Karpas-422 (cell line): ENCODE data around the gene AMOTL1. TPM values are rescaled to one million over a fixed set of nuclear protein-coding genes. Genes with fewer than 3 reads are reported as not detected.
A peak's percentile ranks its signal among the peaks of the same experiment; 100 is the strongest.

Experiments used
- DNase-seq: peaks from one replicate; pipeline ENCODE4 v3.0.0-alpha.2; 2015
- H2AFZ ChIP-seq: fragments of 200-600 bp; sonication (generic); 2 replicates; pipeline ENCODE4 v1.6.1; 2014; ENCODE audit warnings: antibody characterized with exemption, low read length, mixed read lengths
- H3K27ac ChIP-seq: fragments of 200-600 bp; sonication (generic); 2 replicates; pipeline ENCODE4 v1.5.1; 2014; ENCODE audit warnings: mild to moderate bottlenecking, low read length, moderate library complexity
- H3K27me3 ChIP-seq: fragments of 200-600 bp; sonication (generic); 2 replicates; pipeline ENCODE4 v1.6.1; 2014; ENCODE audit warnings: low read length, mixed read lengths
- H3K36me3 ChIP-seq: fragments of 200-600 bp; sonication (generic); 2 replicates; pipeline ENCODE4 v1.6.1; 2014; ENCODE audit warnings: low read length, mixed read lengths; ENCODE audit not compliant: insufficient read depth
- H3K4me1 ChIP-seq: fragments of 200-600 bp; sonication (generic); 2 replicates; pipeline ENCODE4 v1.6.1; 2014; ENCODE audit warnings: mild to moderate bottlenecking, low read length, mixed read lengths
- H3K4me2 ChIP-seq: fragments of 200-600 bp; sonication (generic); 2 replicates; pipeline ENCODE4 v1.6.1; 2014; ENCODE audit warnings: low read length, low read depth, mild to moderate bottlenecking; ENCODE audit not compliant: poor library complexity, severe bottlenecking
- H3K4me3 ChIP-seq: fragments of 200-600 bp; sonication (generic); 2 replicates; pipeline ENCODE4 v1.5.1; 2014; ENCODE audit warnings: mild to moderate bottlenecking, antibody characterized with exemption, low read length, mixed read lengths
- H3K79me2 ChIP-seq: fragments of 200-600 bp; sonication (generic); 2 replicates; pipeline ENCODE4 v1.6.1; 2014; ENCODE audit warnings: mild to moderate bottlenecking, low read length, mixed read lengths
- H3K9ac ChIP-seq: fragments of 200-600 bp; sonication (generic); 2 replicates; pipeline ENCODE4 v1.6.0; 2014; ENCODE audit warnings: low read length
- H3K9me2 ChIP-seq: fragments of 200-600 bp; sonication (generic), shearing (Covaris generic); replicated peaks from 2 replicates; pipeline ENCODE4 v1.6.0; 2014; ENCODE audit warnings: mild to moderate bottlenecking, low read length, moderate library complexity; ENCODE audit not compliant: insufficient read depth
- H3K9me3 ChIP-seq: fragments of 300-700, 200-600 bp; sonication (generic); 2 replicates; pipeline ENCODE4 v1.6.1; 2014; ENCODE audit warnings: low read length, mixed read lengths
- H4K20me1 ChIP-seq: fragments of 200-600 bp; sonication (generic); 2 replicates; pipeline ENCODE4 v1.6.1; 2014; ENCODE audit warnings: mild to moderate bottlenecking, antibody characterized with exemption, low read length, low read depth; ENCODE audit not compliant: insufficient read depth
- total RNA-seq: library from RNA; depleted of rRNA; stranded (reverse); fragments of >200 nt; shearing (Covaris generic); gene quantifications from 2 replicates; pipeline ENCODE4 v1.2.3, GENCODE V29; 2014; ENCODE audit warnings: low replicate concordance

The AMOTL1 gene
- total RNA-seq, 1 experiment from 2014 or later: 0.04 TPM

GRCh38 chr11:94888204-94888603, 120.0 kb downstream of the AMOTL1 start:
- Histone ChIP-seq H3K36me3 (no peaks in the 10 kb centered on the region), H3K79me2 (no peaks in the 10 kb centered on the region), H2AFZ (no peak overlapping the region)

GRCh38 chr11:94895451-94895850, 127.3 kb downstream of the AMOTL1 start:
- H3K27me3 ChIP-seq: peaks cover 3% of the 10 kb centered on the region; the same call in 1 of the 2 replicates
- H3K4me1 ChIP-seq: no peaks in the 10 kb centered on the region
- H3K4me2 ChIP-seq: no peak overlapping the region
- no peaks in the 10 kb centered on the region for H4K20me1 ChIP-seq
- no peak overlapping the region for H3K9ac ChIP-seq
- H3K9me3 ChIP-seq: peaks cover 25% of the 10 kb centered on the region
- no peak overlapping the region for H3K27ac ChIP-seq
- H3K9me2 ChIP-seq: no peaks in the 10 kb centered on the region
- no peaks in the 10 kb centered on the region for H3K79me2 ChIP-seq
- H2AFZ ChIP-seq: no peak overlapping the region
- DNase-seq: no peak
- H3K4me3 ChIP-seq: no peak overlapping the region
- no peaks in the 10 kb centered on the region for H3K36me3 ChIP-seq

More at GRCh38 chr11:94888204-94888603, 120.0 kb downstream of the AMOTL1 start:
- Histone ChIP-seq H3K27ac (no peak overlapping the region), H3K27me3 (peaks cover 3% of the 10 kb centered on the region; the same call in 1 of the 2 replicates), H3K9me3 (peaks cover 16% of the 10 kb centered on the region), H3K4me3 (no peak overlapping the region), H3K9ac (no peak overlapping the region), H4K20me1 (no peaks in the 10 kb centered on the region), H3K4me1 (no peaks in the 10 kb centered on the region), H3K4me2 (no peak overlapping the region), H3K9me2 (no peaks in the 10 kb centered on the region)
- DNase-seq: no peak

GRCh38 chr11:94895971-94896370, 127.8 kb downstream of the AMOTL1 start:
- no peaks in the 10 kb centered on the region for H3K4me1 ChIP-seq
- H3K79me2 ChIP-seq: no peaks in the 10 kb centered on the region
- H3K9ac ChIP-seq: no peak overlapping the region
- peaks cover 3% of the 10 kb centered on the region; the same call in 1 of the 2 replicates for H3K27me3 ChIP-seq
- H3K27ac ChIP-seq: no peak overlapping the region
- H3K9me2 ChIP-seq: no peaks in the 10 kb centered on the region
- no peak overlapping the region for H2AFZ ChIP-seq
- peaks cover 25% of the 10 kb centered on the region for H3K9me3 ChIP-seq
- no peaks in the 10 kb centered on the region for H4K20me1 ChIP-seq
- H3K4me3 ChIP-seq: no peak overlapping the region
- H3K4me2 ChIP-seq: no peak overlapping the region
- H3K36me3 ChIP-seq: no peaks in the 10 kb centered on the region
- DNase-seq: no peak

GRCh38 chr11:94897330-94897768, 129.2 kb downstream of the AMOTL1 start:
- peaks cover 3% of the 10 kb centered on the region; the same call in 1 of the 2 replicates for H3K27me3 ChIP-seq
- H3K79me2 ChIP-seq: no peaks in the 10 kb centered on the region
- no peaks in the 10 kb centered on the region for H3K36me3 ChIP-seq
- DNase-seq: peak; percentile 89
- H3K9me3 ChIP-seq: peaks cover 18% of the 10 kb centered on the region
- no peak overlapping the region for H3K9ac ChIP-seq
- H3K4me3 ChIP-seq: no peak overlapping the region
- no peaks in the 10 kb centered on the region for H3K9me2 ChIP-seq
- no peak overlapping the region for H2AFZ ChIP-seq
- no peaks in the 10 kb centered on the region for H3K4me1 ChIP-seq
- H3K4me2 ChIP-seq: no peak overlapping the region
- no peaks in the 10 kb centered on the region for H4K20me1 ChIP-seq
- H3K27ac ChIP-seq: no peak overlapping the region

- Histone ChIP-seq H3K4me2 (no peak overlapping the region), H3K9me2 (no peaks in the 10 kb centered on the region), H3K27ac (no peak overlapping the region), H3K36me3 (no peaks in the 10 kb centered on the region), H3K4me1 (no peaks in the 10 kb centered on the region), H2AFZ (no peak overlapping the region), H3K9me3 (no peaks in the 10 kb centered on the region), H4K20me1 (no peaks in the 10 kb centered on the region), H3K79me2 (no peaks in the 10 kb centered on the region), H3K9ac (no peak overlapping the region), H3K27me3 (no peaks in the 10 kb centered on the region), H3K4me3 (no peak overlapping the region)
- no peak for DNase-seq
Observed at GRCh38 chr11:94907226-94907625, 139.1 kb downstream of the AMOTL1 start.

- Histone ChIP-seq H3K9ac (no peak overlapping the region), H3K4me2 (no peak overlapping the region), H3K27me3 (0 out of 2 replicates have a peak, but pooled peaks cover 3% of the 10 kb centered on the region), H3K79me2 (no peaks in the 10 kb centered on the region), H3K36me3 (no peaks in the 10 kb centered on the region), H3K4me3 (no peak overlapping the region), H3K9me3 (no peaks in the 10 kb centered on the region), H3K9me2 (no peaks in the 10 kb centered on the region), H3K27ac (no peak overlapping the region), H3K4me1 (no peaks in the 10 kb centered on the region), H4K20me1 (no peaks in the 10 kb centered on the region), H2AFZ (no peak overlapping the region)
- no peak for DNase-seq
Observed at GRCh38 chr11:94909371-94909820, 141.2 kb downstream of the AMOTL1 start.

GRCh38 chr11:94910270-94910669, 142.1 kb downstream of the AMOTL1 start:
- H3K79me2 ChIP-seq: no peaks in the 10 kb centered on the region
- H2AFZ ChIP-seq: no peak overlapping the region
- no peak overlapping the region for H3K9ac ChIP-seq
- H3K4me3 ChIP-seq: no peak overlapping the region
- no peaks in the 10 kb centered on the region for H3K9me2 ChIP-seq
- H3K9me3 ChIP-seq: no peaks in the 10 kb centered on the region
- H3K4me2 ChIP-seq: no peak overlapping the region
- H4K20me1 ChIP-seq: no peaks in the 10 kb centered on the region
- H3K4me1 ChIP-seq: no peaks in the 10 kb centered on the region
- no peaks in the 10 kb centered on the region for H3K36me3 ChIP-seq
- no peak for DNase-seq
- H3K27ac ChIP-seq: no peak overlapping the region
- H3K27me3 ChIP-seq: 0 out of 2 replicates have a peak, but pooled peaks cover 3% of the 10 kb centered on the region

- no peak overlapping the region for H3K4me2 ChIP-seq
- H3K27me3 ChIP-seq: 0 out of 2 replicates have a peak, but pooled peaks cover 3% of the 10 kb centered on the region
- H3K27ac ChIP-seq: no peak overlapping the region
- no peaks in the 10 kb centered on the region for H3K9me2 ChIP-seq
- H3K4me1 ChIP-seq: no peaks in the 10 kb centered on the region
- H3K9me3 ChIP-seq: no peaks in the 10 kb centered on the region
- no peaks in the 10 kb centered on the region for H3K79me2 ChIP-seq
- H4K20me1 ChIP-seq: no peaks in the 10 kb centered on the region
- H2AFZ ChIP-seq: no peak overlapping the region
- H3K9ac ChIP-seq: no peak overlapping the region
- DNase-seq: no peak
- no peaks in the 10 kb centered on the region for H3K36me3 ChIP-seq
- H3K4me3 ChIP-seq: no peak overlapping the region
Observed at GRCh38 chr11:94910779-94911178, 142.6 kb downstream of the AMOTL1 start.
